Fibroblast of lung (primary cell): ENCODE measurements around the gene SFTA2. TPM values are rescaled to one million over a fixed set of nuclear protein-coding genes. Genes with fewer than 3 reads are reported as not detected.

Experiments
- DNase-seq, 2 donors: peaks; one replicate each; pipeline versions ENCODE4 v3.0.0 to v3.0.0-alpha.2; 2010; ENCODE audit warnings: low read depth in 2 of 2
- H2AFZ ChIP-seq: 2 replicates; pipeline ENCODE4 v1.5.1; 2012; ENCODE audit warnings: low read length, control low read depth, inconsistent platforms
- H3K27ac ChIP-seq: 2 replicates; pipeline ENCODE4 v1.5.1; 2011; ENCODE audit warnings: low read length, control low read depth; ENCODE audit not compliant: insufficient read depth
- H3K27me3 ChIP-seq: 2 replicates; pipeline ENCODE4 v1.5.1; 2011; ENCODE audit warnings: mild to moderate bottlenecking, low read length; ENCODE audit not compliant: control insufficient read depth, insufficient read depth
- H3K36me3 ChIP-seq: 2 replicates; pipeline ENCODE4 v1.5.1; 2011; ENCODE audit warnings: low read length; ENCODE audit not compliant: control insufficient read depth, insufficient read depth
- H3K4me1 ChIP-seq: 2 replicates; pipeline ENCODE4 v1.5.1; 2011; ENCODE audit warnings: low read length; ENCODE audit not compliant: control insufficient read depth, insufficient read depth; ENCODE audit errors: extremely low read depth
- H3K4me2 ChIP-seq: 2 replicates; pipeline ENCODE4 v1.5.1; 2011; ENCODE audit warnings: low read length, control low read depth; ENCODE audit not compliant: insufficient read depth; ENCODE audit errors: extremely low read depth
- H3K4me3 ChIP-seq, 4 experiments: fragments of 200-600 bp in 1 of 4; sonication (generic) in 1 of 4; replicated peaks in 1 of 4; 2 replicates each; pipeline ENCODE4 v1.5.1; 2011 to 2016; ENCODE audit warnings: low read length in 4 of 4, low read depth in 3 of 4, mild to moderate bottlenecking in 3 of 4, control low read depth in 2 of 4, inconsistent platforms in 1 of 4, mixed read lengths in 1 of 4; ENCODE audit not compliant: insufficient read depth in 1 of 4; ENCODE audit errors: control extremely low read depth in 1 of 4
- H3K79me2 ChIP-seq: 2 replicates; pipeline ENCODE4 v1.5.1; 2012; ENCODE audit warnings: mild to moderate bottlenecking, low read length, inconsistent platforms; ENCODE audit not compliant: control insufficient read depth, insufficient read depth
- H3K9ac ChIP-seq: 2 replicates; pipeline ENCODE4 v1.5.1; 2011; ENCODE audit warnings: mild to moderate bottlenecking, low read length, control low read depth; ENCODE audit not compliant: insufficient read depth
- H3K9me3 ChIP-seq: 2 replicates; pipeline ENCODE4 v1.5.1; 2012; ENCODE audit warnings: low read depth, low read length; ENCODE audit not compliant: control insufficient read depth, insufficient read depth
- H4K20me1 ChIP-seq: 2 replicates; pipeline ENCODE4 v1.5.1; 2011; ENCODE audit warnings: low read length; ENCODE audit not compliant: control insufficient read depth, insufficient read depth; ENCODE audit errors: extremely low read depth
- CTCF ChIP-seq, 2 donors: IDR thresholded peaks in 1 of 2; conservative IDR thresholded peaks in 1 of 2; 1 replicate in 1 of 2; 2 replicates in 1 of 2; pipeline ENCODE4 v1.5.1; 2011 to 2012; ENCODE audit warnings: low read length in 2 of 2, control low read depth in 1 of 2, inconsistent platforms in 1 of 2, low read depth in 1 of 2, mild to moderate bottlenecking in 1 of 2
- EZH2 ChIP-seq: IDR thresholded peaks from 2 replicates; pipeline ENCODE4 v1.5.1; 2012; ENCODE audit warnings: low read length, control low read depth, mild to moderate bottlenecking; ENCODE audit errors: missing control alignments
- polyA plus RNA-seq, 2 donors: library from polyadenylated mRNA; depleted of rRNA in 1 of 2; stranded (reverse) in 1 of 2; unstranded in 1 of 2; fragments of >200 nt; gene quantifications; 2 replicates each; pipeline ENCODE4 v1.2.1, GENCODE V29; 2011 to 2012; ENCODE audit warnings: missing spikeins in 1 of 2
- total RNA-seq: library from RNA; depleted of rRNA; stranded (reverse); fragments of >200 nt; gene quantifications from 2 replicates; pipeline ENCODE4 v1.2.1, GENCODE V29; 2014

Gene SFTA2
- total and polyA plus RNA-seq, 2 donors (not counting 1 experiment from before 2014, with no cell fraction given), result not detected

- Histone ChIP-seq H3K4me1 (peaks cover 13% of the 10 kb centered on the region), H3K27me3 (no peaks in the 10 kb centered on the region), H3K36me3 (peaks cover 4% of the 10 kb centered on the region), H2AFZ (no peak overlapping the region), H3K4me3 (no peak overlapping the region), H4K20me1 (no peaks in the 10 kb centered on the region), H3K4me2 (no peak overlapping the region), H3K9me3 (no peaks in the 10 kb centered on the region), H3K27ac (no peak overlapping the region), H3K9ac (no peak overlapping the region), H3K79me2 (no peaks in the 10 kb centered on the region)
- DNase-seq, result no peak
- no peak for TF ChIP-seq EZH2
- no peak for TF ChIP-seq CTCF (conservative IDR thresholded peaks at IDR 0.05 in 1 of 2, IDR thresholded peaks at IDR 0.05 in 1 of 2; ENCODE audit: low read depth in 1 of 2, low read length in 2 of 2)
These were observed 43.0 kb downstream of the SFTA2 start for GRCh38 chr6:30888816-30889495.

- Histone ChIP-seq H3K4me2 (no peak overlapping the region), H3K9me3 (no peaks in the 10 kb centered on the region), H3K36me3 (peaks cover 3% of the 10 kb centered on the region), H3K4me1 (peaks cover 13% of the 10 kb centered on the region), H4K20me1 (no peaks in the 10 kb centered on the region), H3K4me3 (no peak overlapping the region), H3K27ac (no peak overlapping the region), H2AFZ (no peak overlapping the region), H3K79me2 (no peaks in the 10 kb centered on the region), H3K9ac (no peak overlapping the region), H3K27me3 (no peaks in the 10 kb centered on the region)
- DNase-seq, result peak; percentile 33 to 61
- TF ChIP-seq EZH2 (no peak), CTCF (conservative IDR thresholded peaks at IDR 0.05 in 1 of 2, IDR thresholded peaks at IDR 0.05 in 1 of 2; ENCODE audit: low read depth in 1 of 2, low read length in 2 of 2) (no peak)
These were observed 43.8 kb downstream of the SFTA2 start for GRCh38 chr6:30887901-30888815.

GRCh38 chr6:30886897-30887255, 45.1 kb downstream of the SFTA2 start:
- no peaks in the 10 kb centered on the region for H3K9me3 ChIP-seq
- H3K36me3 ChIP-seq, result no peaks in the 10 kb centered on the region
- H3K27me3 ChIP-seq, result no peaks in the 10 kb centered on the region
- H3K27ac ChIP-seq, result no peak overlapping the region
- H3K9ac ChIP-seq, result no peak overlapping the region
- peaks cover 21% of the 10 kb centered on the region for H3K4me1 ChIP-seq
- H3K79me2 ChIP-seq, result no peaks in the 10 kb centered on the region
- H3K4me2 ChIP-seq, result no peak overlapping the region
- no peaks in the 10 kb centered on the region for H4K20me1 ChIP-seq
- peak overlapping the region in 1 of 4 experiments; percentile 81 for H3K4me3 ChIP-seq
- TF ChIP-seq CTCF (conservative IDR thresholded peaks at IDR 0.05 in 1 of 2, IDR thresholded peaks at IDR 0.05 in 1 of 2; ENCODE audit: low read depth in 1 of 2, low read length in 2 of 2) (no peak), EZH2 (no peak)
- H2AFZ ChIP-seq, result no peak overlapping the region
- DNase-seq, result no peak
